OCI-LY7 (cell line): Measurements from ENCODE around the gene IL6ST. TPM values are rescaled to one million over a fixed set of nuclear protein-coding genes. Genes with fewer than 3 reads are reported as not detected.

ENCODE experiments used
- BruUV-seq: library from RNA; stranded (reverse); fragments of 400-500 nt; replicated peaks from 2 replicates; lab custom pipeline; 2021; lab: Mats Ljungman, UMichigan
- CTCF ChIA-PET: fragments of 300-600 bp; sonication (Branson Sonifier 250); formaldehyde crosslinking; loops from one replicate; lab custom pipeline; 2022; ENCODE audit warnings: antibody characterized with exemption; ENCODE audit not compliant: unreplicated experiment; lab: Charles Lee
- POLR2A ChIA-PET: fragments of 300-600 bp; sonication (Branson Sonifier 250); formaldehyde crosslinking; loops from one replicate; lab custom pipeline; 2022; ENCODE audit warnings: antibody characterized with exemption; lab: Charles Lee
- DNase-seq: peaks from one replicate; pipeline ENCODE4 v3.0.0-alpha.2; 2015; ENCODE audit warnings: low spot score
- H2AFZ ChIP-seq: fragments of 200-600 bp; sonication (generic), shearing (Covaris generic); 2 replicates; pipeline ENCODE4 v1.6.1; 2014; ENCODE audit warnings: mild to moderate bottlenecking, antibody characterized with exemption, low read length, moderate library complexity
- H3K27ac ChIP-seq: fragments of 200-600 bp; sonication (generic); 2 replicates; pipeline ENCODE4 v1.5.1; 2014; ENCODE audit warnings: mixed run types, low read depth, mild to moderate bottlenecking, moderate library complexity, low read length, inconsistent platforms; ENCODE audit not compliant: poor library complexity, severe bottlenecking
- H3K36me3 ChIP-seq: fragments of 200-600 bp; sonication (generic); 2 replicates; pipeline ENCODE4 v1.6.1; 2014; ENCODE audit warnings: mild to moderate bottlenecking, antibody characterized with exemption, low read length, moderate library complexity, mixed read lengths; ENCODE audit not compliant: insufficient read depth
- H3K4me1 ChIP-seq: fragments of 200-600 bp; sonication (generic); 2 replicates; pipeline ENCODE4 v1.5.1; 2014; ENCODE audit warnings: mild to moderate bottlenecking, low read length; ENCODE audit not compliant: insufficient read depth, poor library complexity, severe bottlenecking
- H3K4me2 ChIP-seq: fragments of 200-600 bp; sonication (generic); 2 replicates; pipeline ENCODE4 v1.6.1; 2014; ENCODE audit warnings: mild to moderate bottlenecking, low read length
- H3K4me3 ChIP-seq: fragments of 200-600 bp; sonication (generic); 2 replicates; pipeline ENCODE4 v1.5.1; 2014; ENCODE audit warnings: mild to moderate bottlenecking, low read depth, low read length; ENCODE audit not compliant: poor library complexity, severe bottlenecking
- H3K79me2 ChIP-seq: fragments of 200-600 bp; sonication (generic); 2 replicates; pipeline ENCODE4 v1.6.1; 2016; ENCODE audit warnings: low read depth, mild to moderate bottlenecking, low read length, moderate library complexity, mixed read lengths; ENCODE audit not compliant: insufficient read depth
- H3K9me2 ChIP-seq: fragments of 200-600 bp; sonication (generic); 2 replicates; pipeline ENCODE4 v1.6.1; 2016; ENCODE audit warnings: mild to moderate bottlenecking, low read length, mixed read lengths; ENCODE audit not compliant: insufficient read depth
- H3K9me3 ChIP-seq: fragments of 200-600 bp; sonication (generic); 2 replicates; pipeline ENCODE4 v1.6.1; 2014; ENCODE audit warnings: mild to moderate bottlenecking, mixed run types, low read length, mixed read lengths
- H4K20me1 ChIP-seq: fragments of 200-600 bp; sonication (generic); 2 replicates; pipeline ENCODE4 v1.6.1; 2014; ENCODE audit warnings: mild to moderate bottlenecking, antibody characterized with exemption, low read length, moderate library complexity, mixed read lengths; ENCODE audit not compliant: insufficient read depth
- EZH2phosphoT487 ChIP-seq: fragments of 200-600 bp; sonication (generic); IDR thresholded peaks from 2 replicates; pipeline ENCODE4 v1.6.1; 2018; ENCODE audit warnings: low read depth, borderline replicate concordance, mild to moderate bottlenecking, mixed run types, antibody characterized with exemption, low read length, moderate library complexity, mixed read lengths
- intact Hi-C: fragments of 100-400 bp; cut with micrococcal nuclease; formaldehyde crosslinking; loops from one replicate; pipeline ENCODE4 v1.10.0; 2022; ENCODE audit not compliant: unreplicated experiment
- total RNA-seq, 2 experiments: library from RNA; depleted of rRNA in 1 of 2; stranded (reverse); fragments of >200 nt in 1 of 2; shearing (Covaris generic) in 1 of 2; gene quantifications; 2 replicates each; pipeline ENCODE4 v1.2.3, GENCODE V29; 2014 to 2022
- TF ChIP-seq, protein P1 (sequence below): fragments of 200-600 bp; sonication (generic); conservative IDR thresholded peaks from 2 replicates; pipeline ENCODE4 v1.5.1; 2014; ENCODE audit warnings: mild to moderate bottlenecking, antibody characterized with exemption, low read length, moderate library complexity, mixed read lengths

IL6ST gene
- total RNA-seq, 2 experiments from 2014 or later: 5.6 to 13.3 TPM

- intact Hi-C loops: no loop called here
- Histone ChIP-seq H2AFZ (no peak overlapping the region), H3K4me1 (peaks cover 7% of the 10 kb centered on the region), H3K4me3 (no peak overlapping the region), H3K4me2 (no peak overlapping the region), H3K9me3 (no peaks in the 10 kb centered on the region), H3K36me3 (no peaks in the 10 kb centered on the region), H3K27ac (no peak overlapping the region), H4K20me1 (no peaks in the 10 kb centered on the region), H3K79me2 (no peaks in the 10 kb centered on the region), H3K9me2 (no peaks in the 10 kb centered on the region)
- TF ChIP-seq, protein P1, sequence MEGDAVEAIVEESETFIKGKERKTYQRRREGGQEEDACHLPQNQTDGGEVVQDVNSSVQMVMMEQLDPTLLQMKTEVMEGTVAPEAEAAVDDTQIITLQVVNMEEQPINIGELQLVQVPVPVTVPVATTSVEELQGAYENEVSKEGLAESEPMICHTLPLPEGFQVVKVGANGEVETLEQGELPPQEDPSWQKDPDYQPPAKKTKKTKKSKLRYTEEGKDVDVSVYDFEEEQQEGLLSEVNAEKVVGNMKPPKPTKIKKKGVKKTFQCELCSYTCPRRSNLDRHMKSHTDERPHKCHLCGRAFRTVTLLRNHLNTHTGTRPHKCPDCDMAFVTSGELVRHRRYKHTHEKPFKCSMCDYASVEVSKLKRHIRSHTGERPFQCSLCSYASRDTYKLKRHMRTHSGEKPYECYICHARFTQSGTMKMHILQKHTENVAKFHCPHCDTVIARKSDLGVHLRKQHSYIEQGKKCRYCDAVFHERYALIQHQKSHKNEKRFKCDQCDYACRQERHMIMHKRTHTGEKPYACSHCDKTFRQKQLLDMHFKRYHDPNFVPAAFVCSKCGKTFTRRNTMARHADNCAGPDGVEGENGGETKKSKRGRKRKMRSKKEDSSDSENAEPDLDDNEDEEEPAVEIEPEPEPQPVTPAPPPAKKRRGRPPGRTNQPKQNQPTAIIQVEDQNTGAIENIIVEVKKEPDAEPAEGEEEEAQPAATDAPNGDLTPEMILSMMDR: no peak
- no peak for TF ChIP-seq EZH2phosphoT487
- no TSS peak for BruUV-seq
- no peak for DNase-seq
- ChIA-PET POLR2A (no interaction called here), CTCF (no interaction called here)
Observed at GRCh38 chr5:55914971-55915370, 79.8 kb downstream of the IL6ST start.

- H3K4me2 ChIP-seq: no peak overlapping the region
- no peak for DNase-seq
- H3K9me2 ChIP-seq: no peaks in the 10 kb centered on the region
- H3K4me1 ChIP-seq: no peaks in the 10 kb centered on the region
- intact Hi-C loops: no loop called here
- H3K36me3 ChIP-seq: no peaks in the 10 kb centered on the region
- H4K20me1 ChIP-seq: no peaks in the 10 kb centered on the region
- H3K9me3 ChIP-seq: no peaks in the 10 kb centered on the region
- H2AFZ ChIP-seq: no peak overlapping the region
- BruUV-seq: no TSS peak
- H3K27ac ChIP-seq: no peak overlapping the region
- CTCF ChIA-PET: no interaction called here
- H3K79me2 ChIP-seq: no peaks in the 10 kb centered on the region
- POLR2A ChIA-PET: interaction anchor here (0.6 kb wide), 1 partner anchor 1762 kb away, joined by 3 read pairs; no protein-coding TSS in a partner anchor
- no peak for TF ChIP-seq EZH2phosphoT487
- TF ChIP-seq, protein P1: no peak
- H3K4me3 ChIP-seq: no peak overlapping the region
Observed at GRCh38 chr5:55913466-55914413, 81.0 kb downstream of the IL6ST start.
